Keratinocyte (primary cell): Measurements from ENCODE around the gene MPLKIP.

Experiments
- CTCF ChIP-seq, 3 experiments: IDR thresholded peaks in 1 of 3; conservative IDR thresholded peaks in 1 of 3; optimal IDR thresholded peaks in 1 of 3; 2 replicates in 2 of 3; 3 replicates in 1 of 3; pipeline versions ENCODE3 to v1.5.1; 2011; ENCODE audit warnings: low read length in 3 of 3, mild to moderate bottlenecking in 3 of 3, moderate library complexity in 2 of 3, control low read depth in 1 of 3, inconsistent platforms in 1 of 3; ENCODE audit not compliant: insufficient read depth in 2 of 3; ENCODE audit errors: extremely low read depth in 1 of 3
- EZH2 ChIP-seq: IDR thresholded peaks from one replicate; pipeline ENCODE4 v1.6.1; 2012; ENCODE audit warnings: inconsistent platforms, mild to moderate bottlenecking, low read length, moderate library complexity

- TF ChIP-seq CTCF (optimal IDR thresholded peaks at IDR 0.05 in 1 of 3, IDR thresholded peaks at IDR 0.05 in 1 of 3, conservative IDR thresholded peaks at IDR 0.05 in 1 of 3; ENCODE audit: extremely low read depth in 1 of 3, insufficient read depth in 2 of 3, low read length in 3 of 3) (peak; percentile 77 to 89 (median 81)), EZH2 (no peak)
These were observed at the start of gene MPLKIP, which contains the start of gene SUGCT for GRCh38 chr7:40134428-40135316.
